ENCODE data around the gene AOC2. TPM values are rescaled to one million over a fixed set of nuclear protein-coding genes. Genes with fewer than 3 reads are reported as not detected.

The AOC2 gene
- total RNA-seq, 1 donor, result 0.72 TPM

GRCh38 chr17:42832213-42832933 lies 12.0 kb upstream of the AOC2 start:
- DNase-seq (ENCODE audit: low read depth), result no peak

GRCh38 chr17:42832934-42833766 lies 11.2 kb upstream of the AOC2 start, which contains the start of gene PSME3:
TSS of gene PSME3 (plus strand) at chr17:42833397. CDS start at chr17:42833632, 235 bp downstream.
- TF ChIP-seq CTCF (IDR thresholded peaks at IDR 0.05; ENCODE audit: insufficient read depth, low read length), result no peak
- DNase-seq (ENCODE audit: low read depth), result peak; percentile 85
- peak within 1 kb of the TSS; percentile 97 for H3K4me3 ChIP-seq (ENCODE audit: low read depth, low read length)

More at GRCh38 chr17:42832213-42832933, 12.0 kb upstream of the AOC2 start:
- TF ChIP-seq CTCF (IDR thresholded peaks at IDR 0.05; ENCODE audit: insufficient read depth, low read length), result no peak
- H3K4me3 ChIP-seq (ENCODE audit: low read depth, low read length), result peak overlapping the region; percentile 97

GRCh38 chr17:42833767-42834422 lies 10.5 kb upstream of the AOC2 start:
- TF ChIP-seq CTCF (IDR thresholded peaks at IDR 0.05; ENCODE audit: insufficient read depth, low read length), result no peak
- no peak for DNase-seq (ENCODE audit: low read depth)
- H3K4me3 ChIP-seq (ENCODE audit: low read depth, low read length), result peak overlapping the region; percentile 97

- no peak for TF ChIP-seq CTCF (IDR thresholded peaks at IDR 0.05; ENCODE audit: insufficient read depth, low read length)
- H3K4me3 ChIP-seq (ENCODE audit: low read depth, low read length), result no peak overlapping the region
- DNase-seq (ENCODE audit: low read depth), result no peak
These were observed 8.6 kb upstream of the AOC2 start for GRCh38 chr17:42835732-42836131.

GRCh38 chr17:42841975-42842685 lies 2.2 kb upstream of the AOC2 start:
- TF ChIP-seq CTCF (IDR thresholded peaks at IDR 0.05; ENCODE audit: insufficient read depth, low read length), result no peak
- DNase-seq (ENCODE audit: low read depth), result peak; percentile 50
- no peak overlapping the region for H3K4me3 ChIP-seq (ENCODE audit: low read depth, low read length)

- peak; percentile 100 for TF ChIP-seq CTCF (IDR thresholded peaks at IDR 0.05; ENCODE audit: insufficient read depth, low read length)
- peak; percentile 85 for DNase-seq (ENCODE audit: low read depth)
- H3K4me3 ChIP-seq (ENCODE audit: low read depth, low read length), result no peak overlapping the region
These were observed 934 bp upstream of the AOC2 start for GRCh38 chr17:42843358-42843934.

Measured in fibroblast of the aortic adventitia (primary cell).